MM.1S (cell line): Measurements from ENCODE around the gene PROB1.

Source experiments
- CTCF ChIP-seq: fragments of 300-600 bp; sonication (generic); IDR thresholded peaks from 2 replicates; pipeline ENCODE4 v1.5.1; 2016; ENCODE audit warnings: antibody characterized with exemption, low read length, mixed read lengths
- EZH2 ChIP-seq: fragments of 300-600 bp; sonication (generic); optimal IDR thresholded peaks from 2 replicates; pipeline ENCODE3; 2017; ENCODE audit warnings: low read depth, mild to moderate bottlenecking, antibody characterized with exemption, low read length, mixed read lengths
- EZH2phosphoT487 ChIP-seq: fragments of 300-600 bp; sonication (generic); IDR thresholded peaks from 2 replicates; pipeline ENCODE4 v1.6.1; 2018; ENCODE audit warnings: antibody characterized with exemption, low read length

DNA sequence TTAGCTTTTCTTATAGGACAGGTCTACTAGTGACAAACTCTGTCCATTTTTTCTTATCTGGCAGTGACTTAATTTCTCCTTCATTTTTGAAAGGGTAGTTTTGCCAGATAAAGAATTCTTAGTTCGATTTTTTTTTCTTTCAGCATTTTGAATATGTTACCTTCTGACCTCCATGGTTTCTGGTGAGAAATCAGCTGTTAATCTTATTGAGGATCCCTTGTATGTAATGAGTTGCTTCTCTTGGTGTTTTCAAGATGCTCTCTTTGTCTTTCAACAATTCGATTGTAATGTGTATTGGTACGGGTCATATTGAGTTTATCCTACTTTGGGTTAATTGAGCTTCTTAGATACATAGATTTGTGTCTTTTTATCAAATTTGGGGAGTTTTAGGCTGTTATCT is 40.7 kb downstream of the PROB1 start:
- TF ChIP-seq CTCF: no peak
- no peak for TF ChIP-seq EZH2phosphoT487
- no peak for TF ChIP-seq EZH2
